ENCODE results near the gene ARHGEF9. TPM values are rescaled to one million over a fixed set of nuclear protein-coding genes. Genes with fewer than 3 reads are reported as not detected.
"Not testable (repeated sequence)": the region's sequence is repeated elsewhere in the genome, so short reads cannot be mapped to it uniquely, and the experiment has no call there.

Gene ARHGEF9
- total and polyA plus RNA-seq, 10 donors: 8.3 to 29.8 (median 16.6) TPM

DNA sequence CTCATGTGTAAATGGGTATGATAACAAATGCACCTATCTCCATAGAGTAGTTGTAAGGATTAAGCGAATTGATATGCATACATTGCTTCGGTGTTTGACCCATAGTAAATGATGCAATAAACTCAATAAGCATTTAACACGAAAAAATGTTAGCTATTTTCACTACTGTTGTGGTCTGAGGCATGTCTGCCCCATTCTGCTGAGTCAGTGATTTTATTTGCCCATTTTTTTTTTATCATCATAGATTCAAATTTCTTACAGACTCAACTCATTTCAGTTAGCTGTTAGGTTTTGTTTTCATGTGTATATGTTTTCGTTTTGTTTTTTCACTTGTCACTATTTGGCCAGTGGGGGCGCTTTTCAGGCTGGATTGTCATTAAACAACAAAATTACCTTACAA is 27.8 kb upstream of the ARHGEF9 start:
- TF ChIP-seq, protein P1, sequence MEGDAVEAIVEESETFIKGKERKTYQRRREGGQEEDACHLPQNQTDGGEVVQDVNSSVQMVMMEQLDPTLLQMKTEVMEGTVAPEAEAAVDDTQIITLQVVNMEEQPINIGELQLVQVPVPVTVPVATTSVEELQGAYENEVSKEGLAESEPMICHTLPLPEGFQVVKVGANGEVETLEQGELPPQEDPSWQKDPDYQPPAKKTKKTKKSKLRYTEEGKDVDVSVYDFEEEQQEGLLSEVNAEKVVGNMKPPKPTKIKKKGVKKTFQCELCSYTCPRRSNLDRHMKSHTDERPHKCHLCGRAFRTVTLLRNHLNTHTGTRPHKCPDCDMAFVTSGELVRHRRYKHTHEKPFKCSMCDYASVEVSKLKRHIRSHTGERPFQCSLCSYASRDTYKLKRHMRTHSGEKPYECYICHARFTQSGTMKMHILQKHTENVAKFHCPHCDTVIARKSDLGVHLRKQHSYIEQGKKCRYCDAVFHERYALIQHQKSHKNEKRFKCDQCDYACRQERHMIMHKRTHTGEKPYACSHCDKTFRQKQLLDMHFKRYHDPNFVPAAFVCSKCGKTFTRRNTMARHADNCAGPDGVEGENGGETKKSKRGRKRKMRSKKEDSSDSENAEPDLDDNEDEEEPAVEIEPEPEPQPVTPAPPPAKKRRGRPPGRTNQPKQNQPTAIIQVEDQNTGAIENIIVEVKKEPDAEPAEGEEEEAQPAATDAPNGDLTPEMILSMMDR (IDR thresholded peaks at IDR 0.05 in 8 of 11, conservative IDR thresholded peaks at IDR 0.05 in 3 of 11): no peak
- TF ChIP-seq POLR2AphosphoS5 (IDR thresholded peaks at IDR 0.05): no peak
- TF ChIP-seq POLR2A (IDR thresholded peaks at IDR 0.05): no peak
- no peak for DNase-seq
- Histone ChIP-seq H3K4me3 (no peak overlapping the region), H3K27ac (no peak overlapping the region), H3K4me1 (no peaks in the 10 kb centered on the region), H3K36me3 (no peaks in the 10 kb centered on the region), H3K27me3 (replicated peaks in 1 of 7) (no peaks in the 10 kb centered on the region), H3K9me3 (no peaks in the 10 kb centered on the region)
- 69 to 91% (median 86%) methylated on average over 5 of the region's 5 CpGs for WGBS, 5 donors
- intact Hi-C loops (cut with DNase I; ENCODE audit: low total_unique reads): no loop called here

DNA sequence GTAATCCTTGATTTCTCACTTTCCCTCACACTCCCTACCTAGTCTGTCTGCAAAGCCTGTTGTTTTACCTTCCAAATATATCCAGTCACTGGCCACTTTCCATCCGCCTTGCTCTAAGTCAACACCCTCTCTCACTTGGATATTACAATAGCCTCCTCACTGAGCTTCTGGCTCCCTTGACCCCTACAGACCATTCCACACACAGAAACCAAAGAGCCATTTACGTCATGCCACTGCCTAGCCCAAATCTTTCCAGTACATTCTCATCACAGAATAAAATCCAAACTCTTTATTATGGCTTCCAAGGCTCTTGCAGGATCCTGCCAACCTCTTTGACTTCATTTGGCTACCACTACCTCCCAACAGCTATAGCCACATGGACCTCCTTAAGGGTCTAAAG is 25.7 kb upstream of the ARHGEF9 start:
- Histone ChIP-seq H3K4me1 (no peaks in the 10 kb centered on the region), H3K9me3 (no peaks in the 10 kb centered on the region), H3K27ac (no peak overlapping the region), H3K27me3 (replicated peaks in 1 of 7) (no peaks in the 10 kb centered on the region), H3K4me3 (no peak overlapping the region), H3K36me3 (no peaks in the 10 kb centered on the region)
- DNase-seq: no peak
- intact Hi-C loops (cut with DNase I; ENCODE audit: low total_unique reads): no loop called here
- TF ChIP-seq POLR2AphosphoS5 (IDR thresholded peaks at IDR 0.05): no peak
- TF ChIP-seq POLR2A (IDR thresholded peaks at IDR 0.05): no peak
- TF ChIP-seq, protein P1 (IDR thresholded peaks at IDR 0.05 in 8 of 11, conservative IDR thresholded peaks at IDR 0.05 in 3 of 11): no peak
- WGBS, 5 donors: 76 to 92% (median 91%) methylated on average over 2 of the region's 2 CpGs

DNA sequence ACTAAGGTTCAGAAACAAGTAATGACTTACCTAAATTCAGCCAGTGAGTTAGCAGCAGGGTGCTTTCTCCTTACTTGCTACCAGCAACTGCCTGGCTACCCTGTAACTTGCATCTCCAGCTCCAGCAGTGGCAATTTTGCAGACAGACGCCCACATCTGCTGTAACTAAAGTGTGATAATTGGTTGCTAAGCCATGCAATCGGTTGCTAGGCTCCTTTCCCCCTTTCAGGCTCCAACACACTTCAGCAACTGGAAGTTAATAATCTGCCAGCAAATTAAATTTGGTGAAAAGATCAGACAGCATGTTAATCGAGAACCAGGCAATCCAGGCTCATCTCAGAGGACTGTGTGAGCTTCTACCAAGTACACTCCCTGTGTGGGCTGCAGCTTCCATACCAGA is 24.2 kb upstream of the ARHGEF9 start:
- TF ChIP-seq, protein P1 (IDR thresholded peaks at IDR 0.05 in 8 of 11, conservative IDR thresholded peaks at IDR 0.05 in 3 of 11): no peak
- Histone ChIP-seq H3K27ac (no peak overlapping the region), H3K4me1 (no peaks in the 10 kb centered on the region), H3K27me3 (replicated peaks in 1 of 7) (no peaks in the 10 kb centered on the region), H3K9me3 (no peaks in the 10 kb centered on the region), H3K36me3 (no peaks in the 10 kb centered on the region), H3K4me3 (no peak overlapping the region)
- no peak for DNase-seq
- intact Hi-C loops (cut with DNase I; ENCODE audit: low total_unique reads): no loop called here
- WGBS, 5 donors: 37 to 85% (median 55%) methylated on average over 3 of the region's 3 CpGs

DNA sequence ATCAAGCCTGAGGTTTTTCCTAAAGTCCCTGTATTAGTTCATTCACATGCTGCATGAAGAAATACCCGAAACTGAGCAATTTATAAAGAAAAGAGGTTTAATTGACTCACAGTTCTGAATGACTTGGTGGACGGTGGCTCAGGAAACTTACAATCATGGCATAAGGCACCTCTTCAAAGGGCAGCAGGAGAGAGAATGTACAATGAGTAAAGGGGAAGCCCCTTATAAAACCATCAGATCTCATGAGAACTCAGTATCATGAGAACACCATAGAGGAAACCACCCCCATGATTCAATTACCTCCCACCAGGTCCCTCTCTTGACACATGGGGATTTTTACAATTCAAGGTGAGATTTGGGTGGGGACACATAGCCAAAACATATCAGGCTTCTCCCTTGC is 10.4 kb upstream of the ARHGEF9 start:
- H3K27me3 ChIP-seq (replicated peaks in 1 of 7): peaks cover 0 to 28% (median 0%) of the 10 kb centered on the region in 7 donors
- H3K4me3 ChIP-seq; H3K4me1 ChIP-seq; intact Hi-C loops (cut with DNase I; ENCODE audit: low total_unique reads); H3K9me3 ChIP-seq; H3K36me3 ChIP-seq; H3K27ac ChIP-seq; DNase-seq: not testable (repeated sequence)
- WGBS, 5 donors: 60 to 88% (median 73%) methylated on average over 2 of the region's 2 CpGs

DNA sequence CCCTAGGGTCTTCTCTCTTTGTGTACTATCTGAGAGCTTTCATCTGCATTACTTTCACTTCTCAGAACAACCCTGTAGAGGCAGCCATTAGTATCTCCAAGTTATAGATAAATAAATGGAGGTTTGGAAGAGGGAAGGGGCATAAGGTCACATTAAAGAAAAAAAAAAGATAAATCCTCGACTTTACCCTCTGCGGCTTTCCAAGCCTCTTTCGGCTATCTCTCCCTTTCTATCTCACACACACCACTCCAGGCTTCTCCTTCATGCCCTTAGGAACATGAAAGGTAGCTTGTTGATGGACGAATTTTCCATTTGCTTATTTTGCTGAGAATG is 660 bp upstream of the ARHGEF9 start:
- TF ChIP-seq POLR2AphosphoS5 (IDR thresholded peaks at IDR 0.05) (no peak), POLR2A (IDR thresholded peaks at IDR 0.05) (no peak)
- TF ChIP-seq, protein P1 (IDR thresholded peaks at IDR 0.05 in 8 of 11, conservative IDR thresholded peaks at IDR 0.05 in 3 of 11): no peak
- Histone ChIP-seq H3K9me3 (no peaks in the 10 kb centered on the region), H3K27ac (no peak overlapping the region), H3K27me3 (replicated peaks in 1 of 7) (peaks cover 0 to 22% (median 0%) of the 10 kb centered on the region in 7 donors), H3K4me3 (peak overlapping the region in 4 of 8 donors; percentile 13 to 66 (median 40)), H3K4me1 (no peaks in the 10 kb centered on the region), H3K36me3 (no peaks in the 10 kb centered on the region)
- WGBS, 5 donors: 60 to 79% (median 71%) methylated on average over 4 of the region's 4 CpGs
- no peak for DNase-seq
- intact Hi-C loops (cut with DNase I; ENCODE audit: low total_unique reads): no loop called here
